Omental fat pad (tissue), 4 donors: ENCODE measurements around the gene ANO6. TPM values are rescaled to one million over a fixed set of nuclear protein-coding genes. Genes with fewer than 3 reads are reported as not detected.
"Not testable (repeated sequence)": the region's sequence is repeated elsewhere in the genome, so short reads cannot be mapped to it uniquely, and the experiment has no call there.

Experiments used
- ATAC-seq: fragments of 150-250 bp; one replicate; pipeline ENCODE4 v1.9.1; 2016; ENCODE audit warnings: mild to moderate bottlenecking, moderate library complexity; ENCODE audit not compliant: low FRiP score
- DNase-seq: peaks from one replicate; pipeline ENCODE4 v3.0.0-alpha.2; 2019; ENCODE audit warnings: low spot score
- CTCF ChIP-seq, 3 donors: fragments of 450-650 bp; IDR thresholded peaks; one replicate each; pipeline ENCODE4 v1.5.1; 2016 to 2017; ENCODE audit warnings: antibody characterized with exemption in 3 of 3, mild to moderate bottlenecking in 3 of 3, moderate library complexity in 2 of 3
- total RNA-seq, 4 donors: library from RNA; depleted of rRNA; stranded (reverse); fragments of >200 nt; gene quantifications; one replicate each; pipeline ENCODE4 v1.1.0, GENCODE V29; 2016

Gene ANO6
- total RNA-seq, 4 donors from 2014 or later: 88.8 to 189 (median 105) TPM

DNA sequence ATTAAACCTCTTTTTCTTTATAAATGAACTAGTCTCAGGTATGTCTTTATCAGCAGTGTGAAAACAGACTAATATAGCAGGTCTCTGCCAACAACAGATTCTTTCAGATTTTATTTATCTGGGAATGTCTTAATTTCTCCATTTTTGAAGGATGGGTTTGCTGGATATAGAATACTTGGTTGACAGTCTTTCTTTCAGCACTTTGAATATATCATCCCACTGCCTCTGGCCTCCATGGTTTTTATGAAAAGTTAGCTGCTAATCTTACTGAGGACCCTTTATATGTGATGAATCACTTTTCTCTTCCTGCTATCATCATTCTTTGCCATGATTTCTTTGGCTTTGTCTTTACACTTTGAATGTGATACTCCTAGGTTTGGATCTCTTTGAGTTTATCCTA, 148.0 kb downstream of the ANO6 start:
- DNase-seq (no peak), ATAC-seq (no peak)
- no peak for TF ChIP-seq CTCF (IDR thresholded peaks at IDR 0.05)

GRCh38 chr12:45368841-45369489, 153.1 kb downstream of the ANO6 start:
- TF ChIP-seq CTCF (IDR thresholded peaks at IDR 0.05): no peak
- ATAC-seq (no peak), DNase-seq (no peak)

GRCh38 chr12:45377815-45378214, 161.9 kb downstream of the ANO6 start:
- DNase-seq (no peak), ATAC-seq (no peak)
- no peak for TF ChIP-seq CTCF (IDR thresholded peaks at IDR 0.05)

DNA sequence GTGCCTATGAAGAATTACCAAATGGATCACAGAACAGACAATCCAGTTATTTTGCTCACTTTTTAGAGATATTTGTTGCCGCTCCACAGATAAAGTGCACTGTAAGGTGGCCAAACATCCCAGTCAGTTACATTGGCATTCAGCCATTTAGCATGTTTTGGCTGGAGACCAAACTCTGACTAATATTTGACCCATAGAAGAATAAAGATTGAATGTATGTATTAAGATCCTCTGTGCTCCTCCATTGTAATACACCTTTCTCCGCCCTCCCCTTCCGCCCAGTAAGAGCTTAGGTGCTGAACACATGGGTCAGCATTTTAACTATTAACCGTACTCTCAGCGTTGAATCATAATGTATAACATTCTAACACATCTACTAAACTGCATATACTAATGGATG, 163.4 kb downstream of the ANO6 start:
- no peak for ATAC-seq
- TF ChIP-seq CTCF (IDR thresholded peaks at IDR 0.05): no peak
- DNase-seq: no peak

GRCh38 chr12:45381351-45381750, 165.5 kb downstream of the ANO6 start:
- no peak for ATAC-seq
- no peak for TF ChIP-seq CTCF (IDR thresholded peaks at IDR 0.05)
- DNase-seq: no peak

GRCh38 chr12:45388545-45388944, 172.7 kb downstream of the ANO6 start:
- DNase-seq (no peak), ATAC-seq (peak; percentile 51)
- TF ChIP-seq CTCF (IDR thresholded peaks at IDR 0.05): no peak

GRCh38 chr12:45389426-45389825, 173.5 kb downstream of the ANO6 start:
- no peak for TF ChIP-seq CTCF (IDR thresholded peaks at IDR 0.05)
- ATAC-seq (no peak), DNase-seq (no peak)

- ATAC-seq, DNase-seq: not testable (repeated sequence)
Measured at GRCh38 chr12:45397499-45397898, 181.6 kb downstream of the ANO6 start.
